ENCODE data around the gene DPYD.

The DPYD gene

DNA sequence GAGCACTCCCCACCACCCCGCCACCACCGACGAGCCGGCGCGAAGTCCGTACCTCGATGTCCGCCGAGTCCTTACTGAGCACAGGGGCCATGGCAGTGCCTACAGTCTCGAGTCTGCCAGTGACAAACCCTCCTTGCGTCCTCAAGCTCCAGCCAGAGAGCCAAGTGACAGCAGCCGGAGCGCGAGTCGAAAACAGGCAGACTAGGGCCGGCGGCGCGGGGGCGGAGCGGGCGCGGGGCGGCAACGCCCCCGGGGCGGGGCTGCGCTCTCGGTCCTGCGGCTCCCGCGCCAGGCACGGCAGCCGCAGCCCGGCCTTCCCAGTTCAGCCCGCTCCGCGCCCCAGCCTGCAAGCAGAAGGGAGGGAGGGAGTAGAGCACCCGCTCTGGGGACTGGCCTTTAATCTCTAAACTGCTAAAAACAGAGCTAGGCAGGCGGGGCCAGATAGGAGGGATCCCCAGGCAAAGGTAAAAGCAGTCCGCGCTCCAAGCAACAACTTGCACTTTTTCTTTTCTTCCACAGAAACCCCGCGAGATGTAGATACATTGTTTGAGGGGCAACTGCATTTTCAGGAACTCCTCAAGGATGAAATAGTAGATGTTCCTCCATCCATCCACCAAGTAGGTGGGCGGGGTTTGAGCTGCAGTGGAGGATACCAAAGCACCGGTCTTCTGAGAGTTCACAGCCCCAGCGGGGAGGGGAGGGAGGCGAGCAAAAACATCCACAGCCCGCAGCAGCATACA is at the start of gene DPYD:
TSS of gene DPYD (minus strand) at position 203 of the 740 bp plus-strand sequence. CDS start at position 91, 112 bp downstream.
- DNase-seq (ENCODE audit: low spot score): peak; percentile 85

DNA sequence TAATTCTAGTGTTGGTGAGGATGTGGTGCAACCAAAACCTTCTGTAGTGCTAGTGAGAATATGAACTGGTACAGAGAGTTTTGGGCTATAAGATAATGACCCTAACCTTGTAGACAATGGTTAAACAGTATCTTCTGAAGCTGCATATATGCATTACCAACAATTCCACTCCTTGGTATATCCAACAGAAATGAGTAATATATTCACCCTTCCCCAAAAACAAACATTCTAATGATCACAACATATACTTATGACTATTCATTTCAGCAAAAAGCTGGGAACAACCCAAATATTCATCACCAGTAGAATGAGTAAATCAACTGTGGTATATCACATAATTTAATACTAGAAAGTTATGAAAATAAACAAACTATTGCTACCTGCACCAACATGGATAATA is 39.6 kb upstream of the DPYD start:
- no peak for DNase-seq (ENCODE audit: low spot score)

GRCh38 chr1:97947695-97948094 is 26.9 kb upstream of the DPYD start:
- DNase-seq (ENCODE audit: low spot score): no peak

DNA sequence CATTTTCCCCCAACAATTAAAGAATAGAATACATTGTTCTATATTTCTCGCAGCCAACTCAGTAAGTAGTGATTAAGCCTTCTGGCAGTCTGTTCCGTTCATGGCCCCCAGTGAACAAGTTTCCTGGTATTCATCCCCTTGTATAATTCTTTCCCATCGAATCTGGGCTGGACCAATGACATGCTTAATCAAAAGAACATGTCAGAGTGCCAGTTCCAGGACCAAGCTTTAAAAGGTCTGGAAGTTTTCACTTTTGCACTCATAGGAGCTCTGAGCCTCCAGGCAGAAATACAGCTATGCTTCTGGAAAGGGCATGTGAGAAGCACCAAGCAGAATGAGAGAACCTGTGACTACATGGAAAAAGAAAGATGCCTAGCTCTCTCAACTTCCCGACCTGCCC is 22.5 kb upstream of the DPYD start:
- no peak for DNase-seq (ENCODE audit: low spot score)

- DNase-seq (ENCODE audit: low spot score): no peak
These were observed 21.6 kb upstream of the DPYD start for GRCh38 chr1:97942161-97943123.

- DNase-seq (ENCODE audit: low spot score): no peak
These were observed 17.4 kb upstream of the DPYD start for GRCh38 chr1:97938285-97938642.

GRCh38 chr1:97936976-97937375 is 16.1 kb upstream of the DPYD start:
- DNase-seq (ENCODE audit: low spot score): peak; percentile 22

GRCh38 chr1:97934491-97934890 is 13.7 kb upstream of the DPYD start:
- no peak for DNase-seq (ENCODE audit: low spot score)

DNA sequence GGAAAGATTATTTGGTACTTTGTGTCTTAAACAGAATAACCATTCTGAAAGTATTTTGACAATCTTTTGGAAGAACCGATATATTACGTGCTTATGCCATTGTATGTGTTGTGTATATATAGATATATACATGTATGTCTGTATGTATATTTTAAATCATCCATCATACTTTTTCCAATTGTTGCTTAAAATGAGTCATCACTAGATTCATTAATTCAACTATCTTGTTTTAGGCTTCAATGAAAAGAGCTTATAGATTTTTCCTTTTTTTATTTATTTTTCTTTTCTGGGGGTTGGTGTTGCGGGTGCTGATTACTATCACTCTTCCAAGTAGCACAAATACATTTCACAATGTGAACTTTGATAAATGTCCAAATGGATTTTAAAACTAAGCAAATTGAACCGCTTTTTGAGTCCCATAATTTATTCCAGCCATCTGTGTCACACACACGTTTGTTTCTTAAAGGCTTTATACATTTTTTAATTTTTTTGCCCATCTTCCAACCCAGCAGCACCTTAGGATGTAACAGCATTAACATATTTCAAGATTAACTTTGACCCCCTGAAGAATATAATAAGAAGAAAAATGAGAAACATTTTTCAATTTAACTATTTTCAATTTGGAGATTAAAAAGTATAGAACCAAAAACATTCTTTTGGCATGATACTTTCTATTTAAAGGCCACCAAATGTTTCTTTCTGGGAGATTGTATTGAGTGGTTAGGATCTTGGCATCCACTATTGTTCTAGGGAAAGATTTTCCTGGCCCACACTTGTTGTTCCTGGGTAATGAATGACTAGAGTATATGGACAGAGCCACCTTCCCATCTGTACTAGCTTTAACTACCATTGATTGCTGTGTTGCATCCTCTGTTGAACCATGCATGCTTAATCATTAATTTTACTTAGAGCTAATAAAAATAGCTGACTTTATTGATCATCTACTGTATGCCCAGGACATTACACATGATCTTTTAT is 9.3 kb upstream of the DPYD start:
- no peak for DNase-seq (ENCODE audit: low spot score)

DNA sequence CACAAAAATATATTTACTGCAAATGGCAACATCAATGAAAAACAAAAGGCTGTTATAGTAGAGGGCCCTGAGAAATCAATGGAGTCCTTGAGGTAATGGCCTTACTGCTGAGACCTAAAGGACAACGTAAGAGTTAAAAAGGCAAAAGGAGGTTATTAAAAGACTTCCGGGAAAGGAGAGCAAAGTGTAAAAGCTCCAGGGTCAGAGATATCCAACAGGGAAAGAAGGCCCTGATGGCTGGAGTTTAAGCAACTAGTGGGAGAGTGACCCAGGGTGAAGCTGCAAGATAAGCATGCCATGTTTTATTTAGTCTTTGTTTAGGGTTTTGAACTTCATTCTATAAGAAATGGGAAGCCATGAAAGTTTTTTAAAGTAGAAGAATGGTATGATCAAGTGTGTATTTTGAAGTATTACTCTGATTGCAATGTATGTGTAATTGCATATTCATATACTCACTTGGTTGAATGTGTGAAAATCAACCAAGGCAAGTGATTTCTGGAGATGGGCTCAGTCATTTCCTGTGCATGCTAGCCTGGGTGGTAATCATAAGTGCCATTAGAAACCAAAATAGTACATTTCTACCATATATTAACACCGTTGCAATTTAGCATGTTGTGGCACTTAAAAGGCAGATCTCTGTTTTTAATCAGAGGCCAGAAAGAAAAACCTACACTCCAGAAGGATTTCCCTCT is 5.3 kb upstream of the DPYD start:
- no peak for DNase-seq (ENCODE audit: low spot score)

DNA sequence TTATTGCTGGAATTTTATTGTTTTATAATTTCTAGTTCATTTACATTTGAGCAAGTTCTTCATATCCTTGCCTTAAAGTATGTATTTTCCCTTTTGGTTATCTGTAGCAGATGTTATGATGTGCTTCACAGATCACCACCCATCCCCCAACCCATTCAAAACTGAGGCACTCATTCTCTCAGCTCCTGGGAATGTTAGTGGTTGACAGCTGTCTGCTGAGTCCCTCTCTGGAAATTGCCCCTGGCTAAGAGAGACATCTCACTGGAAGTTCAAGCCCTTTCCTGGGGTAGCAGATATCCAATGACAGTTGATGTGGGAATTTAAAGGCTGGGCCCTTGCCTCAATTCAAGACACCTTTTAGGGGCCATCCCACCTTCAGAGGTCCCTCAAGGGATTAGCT is 4.3 kb upstream of the DPYD start:
- DNase-seq (ENCODE audit: low spot score): no peak

- DNase-seq (ENCODE audit: low spot score): no peak
These were observed 3.0 kb upstream of the DPYD start for GRCh38 chr1:97923811-97924210.

DNA sequence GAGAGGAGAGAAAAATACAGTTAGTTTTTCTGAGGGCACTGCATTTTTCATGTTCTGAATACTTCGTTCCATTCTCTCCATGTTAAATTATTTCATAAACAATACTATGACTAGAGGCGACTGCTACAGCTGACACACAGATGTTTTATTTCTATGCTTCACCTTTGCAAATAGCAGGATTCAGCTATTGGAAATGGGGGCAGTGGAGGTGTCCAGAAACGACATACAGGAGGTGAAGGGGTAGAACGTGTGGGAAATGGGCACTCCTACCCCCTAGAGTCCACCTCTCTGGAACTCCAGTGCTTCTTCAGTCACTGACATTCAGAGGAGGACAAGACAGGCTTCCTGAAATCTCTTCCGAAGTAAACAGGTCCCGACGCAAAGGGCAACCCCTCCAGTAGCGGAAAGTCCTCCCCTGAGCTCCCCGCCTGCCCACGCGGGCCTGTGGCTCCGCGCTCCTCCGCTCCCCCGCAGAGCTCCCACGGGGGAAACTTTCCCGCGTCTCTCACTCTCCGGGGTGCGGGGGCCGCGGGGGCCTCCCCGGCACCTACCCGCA is 480 bp downstream of the DPYD start:
- no peak for DNase-seq (ENCODE audit: low spot score)

DNA sequence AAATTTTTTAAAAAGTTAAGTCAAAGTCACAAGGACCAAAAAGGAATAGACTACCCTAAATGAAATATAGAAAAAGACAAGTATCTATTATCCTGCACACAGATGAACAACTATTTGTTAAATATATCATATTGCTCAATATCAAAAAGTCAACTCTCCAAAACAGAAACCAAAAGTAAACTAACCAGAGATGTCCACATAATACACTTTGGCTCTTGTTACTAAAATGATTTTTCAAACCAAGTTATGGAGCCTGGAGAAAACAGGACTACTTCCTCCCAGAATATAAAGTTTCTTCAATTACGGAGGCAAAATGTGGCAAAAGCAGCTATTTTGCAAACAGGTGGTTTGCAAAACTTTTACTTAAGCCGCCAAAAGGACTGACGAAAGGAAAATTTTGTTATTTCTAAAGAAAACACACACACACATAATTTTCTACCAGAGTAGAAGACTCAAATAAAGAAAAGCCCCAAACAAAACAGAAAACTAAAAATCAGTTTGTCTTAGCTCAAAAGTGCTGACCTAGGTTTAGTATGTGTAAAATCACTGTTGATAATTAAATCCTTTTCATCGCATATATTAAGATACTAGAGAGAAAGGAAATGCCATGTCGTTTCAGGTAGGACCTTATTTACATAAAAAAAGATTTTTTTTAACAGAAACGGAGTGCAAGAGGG is 1.1 kb downstream of the DPYD start:
- DNase-seq (ENCODE audit: low spot score): no peak

DNA sequence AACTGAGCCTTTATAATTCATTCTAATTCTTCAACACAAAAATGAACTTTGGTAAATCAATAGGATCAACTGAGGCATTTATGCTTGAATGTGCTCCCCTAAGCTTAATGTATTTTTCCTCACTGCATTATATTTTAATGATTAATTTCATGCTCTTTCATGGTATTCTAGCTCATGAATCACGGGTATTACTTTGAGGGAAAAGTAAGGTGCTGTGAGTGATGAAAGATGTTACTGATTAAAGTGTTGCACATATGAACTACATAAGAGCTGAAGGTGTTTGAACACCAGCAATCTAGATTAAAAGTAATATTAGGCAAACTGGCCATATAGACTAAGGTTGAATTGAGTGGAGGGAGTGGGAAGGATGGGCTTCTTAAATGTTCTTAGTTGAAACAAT is 1.9 kb downstream of the DPYD start:
- DNase-seq (ENCODE audit: low spot score): no peak

DNA sequence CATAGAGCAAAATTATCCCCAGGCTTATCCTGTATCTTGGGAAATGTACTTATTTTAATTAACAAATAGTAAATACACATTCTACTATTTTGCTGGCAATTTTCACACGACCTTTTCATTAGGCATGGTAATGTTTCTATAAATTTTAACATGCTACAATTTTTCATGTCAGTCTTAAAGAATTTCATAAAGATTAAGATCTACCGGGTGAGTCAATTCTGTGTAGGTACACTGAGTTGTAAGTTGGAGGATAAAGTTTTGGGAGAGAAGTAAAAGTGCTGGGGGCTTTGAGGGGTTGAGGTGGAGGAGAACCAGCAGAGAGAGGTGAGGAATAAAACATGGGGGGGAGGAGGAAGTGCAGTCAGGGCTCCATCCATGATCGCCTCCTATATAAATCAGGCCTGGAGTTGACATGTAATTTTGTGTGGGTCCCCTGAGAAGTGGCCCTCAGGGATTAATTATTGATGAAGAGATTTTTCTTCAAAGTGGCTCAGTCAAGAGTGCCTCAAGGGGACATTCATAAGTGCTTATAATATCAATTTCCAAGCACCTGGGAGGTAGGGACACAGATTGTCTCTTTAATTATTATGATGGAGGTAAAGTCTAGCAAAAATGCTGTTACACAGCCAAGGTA is 7.2 kb downstream of the DPYD start:
- no peak for DNase-seq (ENCODE audit: low spot score)

GRCh38 chr1:97911266-97912215 is 9.3 kb downstream of the DPYD start:
- no peak for DNase-seq (ENCODE audit: low spot score)

DNA sequence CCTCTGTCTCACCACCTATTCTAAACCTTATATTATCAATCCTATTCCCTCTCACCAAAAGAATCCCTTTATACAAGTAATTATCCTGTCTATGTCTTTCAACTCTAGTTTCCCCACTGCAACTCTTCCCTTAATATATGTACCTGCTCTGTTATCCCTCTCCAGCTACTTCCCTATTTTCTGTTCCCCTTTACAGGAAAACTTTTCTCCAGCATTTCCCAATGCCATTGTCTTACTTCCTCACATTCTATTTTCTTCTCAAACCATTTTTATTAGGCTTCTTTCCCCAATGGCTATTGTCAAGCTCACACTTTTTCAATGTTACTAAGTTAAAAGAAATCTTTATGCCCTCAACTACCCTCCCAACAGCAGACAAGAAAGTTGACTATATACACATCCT is 11.6 kb downstream of the DPYD start:
- no peak for DNase-seq (ENCODE audit: low spot score)

- DNase-seq (ENCODE audit: low spot score): no peak
These were observed 12.9 kb downstream of the DPYD start for GRCh38 chr1:97907886-97908285.
